ENCODE data around the gene TMEM81. TPM values are rescaled to one million over a fixed set of nuclear protein-coding genes. Genes with fewer than 3 reads are reported as not detected.

TMEM81 gene
- total RNA-seq, 2 donors from 2014 or later, result 4.9 to 6.2 TPM

DNA sequence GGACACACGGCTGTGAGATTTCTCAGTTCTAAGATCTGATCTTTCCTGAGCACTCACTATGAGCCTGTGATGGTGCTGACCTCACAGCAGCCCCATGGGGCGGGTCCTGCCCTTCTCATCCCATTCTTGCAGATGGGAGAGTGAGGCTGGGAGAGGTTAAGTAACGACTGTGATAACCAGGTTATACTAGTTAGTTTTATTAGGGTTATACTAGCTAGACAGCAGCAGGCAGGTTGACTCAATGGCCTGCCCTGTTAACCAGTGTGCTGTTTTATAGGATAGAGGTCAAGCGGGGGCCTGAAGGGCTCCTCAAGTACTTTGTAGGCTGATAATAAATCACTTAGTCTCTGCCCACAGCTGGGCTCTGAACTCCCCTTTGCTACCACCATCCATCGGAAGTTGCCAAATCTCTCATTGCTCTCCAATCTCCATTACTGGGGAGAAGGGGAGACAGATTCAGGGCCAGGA, 36.5 kb downstream of the TMEM81 start:
- Mint-ChIP-seq H3K36me3 (ENCODE audit: low read depth) (no peaks in the 10 kb centered on the region), H3K4me3 (no peak overlapping the region), H3K4me1 (no peaks in the 10 kb centered on the region), H3K27me3 (ENCODE audit: insufficient read depth) (peaks cover 70% of the 10 kb centered on the region), H3K9me3 (no peaks in the 10 kb centered on the region), H3K27ac (no peak overlapping the region)
- WGBS, 2 experiments (ENCODE audit: insufficient coverage in 1 of 2, insufficient read length in 1 of 2), result 84 to 92% methylated on average over 4 to 5 of the region's 5 CpGs
- TF ChIP-seq, protein P1, sequence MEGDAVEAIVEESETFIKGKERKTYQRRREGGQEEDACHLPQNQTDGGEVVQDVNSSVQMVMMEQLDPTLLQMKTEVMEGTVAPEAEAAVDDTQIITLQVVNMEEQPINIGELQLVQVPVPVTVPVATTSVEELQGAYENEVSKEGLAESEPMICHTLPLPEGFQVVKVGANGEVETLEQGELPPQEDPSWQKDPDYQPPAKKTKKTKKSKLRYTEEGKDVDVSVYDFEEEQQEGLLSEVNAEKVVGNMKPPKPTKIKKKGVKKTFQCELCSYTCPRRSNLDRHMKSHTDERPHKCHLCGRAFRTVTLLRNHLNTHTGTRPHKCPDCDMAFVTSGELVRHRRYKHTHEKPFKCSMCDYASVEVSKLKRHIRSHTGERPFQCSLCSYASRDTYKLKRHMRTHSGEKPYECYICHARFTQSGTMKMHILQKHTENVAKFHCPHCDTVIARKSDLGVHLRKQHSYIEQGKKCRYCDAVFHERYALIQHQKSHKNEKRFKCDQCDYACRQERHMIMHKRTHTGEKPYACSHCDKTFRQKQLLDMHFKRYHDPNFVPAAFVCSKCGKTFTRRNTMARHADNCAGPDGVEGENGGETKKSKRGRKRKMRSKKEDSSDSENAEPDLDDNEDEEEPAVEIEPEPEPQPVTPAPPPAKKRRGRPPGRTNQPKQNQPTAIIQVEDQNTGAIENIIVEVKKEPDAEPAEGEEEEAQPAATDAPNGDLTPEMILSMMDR (conservative IDR thresholded peaks at IDR 0.05), result no peak
- no peak for DNase-seq
- Histone ChIP-seq H3K9ac (ENCODE audit: extremely low read depth, low read length, poor library complexity, severe bottlenecking) (no peak overlapping the region), H3K27me3 (ENCODE audit: control insufficient read depth, insufficient read depth, low read length, poor library complexity, severe bottlenecking) (peaks cover 68% of the 10 kb centered on the region), H3K36me3 (ENCODE audit: control insufficient read depth, insufficient read depth, low read length) (no peaks in the 10 kb centered on the region), H3K9me3 (ENCODE audit: control insufficient read depth, low read length) (no peaks in the 10 kb centered on the region), H3K4me1 (ENCODE audit: control insufficient read depth, insufficient read depth, low read length) (no peaks in the 10 kb centered on the region), H3K4me3 (ENCODE audit: low read length) (no peak overlapping the region), H3K27ac (ENCODE audit: low read depth, low read length) (no peak overlapping the region)

DNA sequence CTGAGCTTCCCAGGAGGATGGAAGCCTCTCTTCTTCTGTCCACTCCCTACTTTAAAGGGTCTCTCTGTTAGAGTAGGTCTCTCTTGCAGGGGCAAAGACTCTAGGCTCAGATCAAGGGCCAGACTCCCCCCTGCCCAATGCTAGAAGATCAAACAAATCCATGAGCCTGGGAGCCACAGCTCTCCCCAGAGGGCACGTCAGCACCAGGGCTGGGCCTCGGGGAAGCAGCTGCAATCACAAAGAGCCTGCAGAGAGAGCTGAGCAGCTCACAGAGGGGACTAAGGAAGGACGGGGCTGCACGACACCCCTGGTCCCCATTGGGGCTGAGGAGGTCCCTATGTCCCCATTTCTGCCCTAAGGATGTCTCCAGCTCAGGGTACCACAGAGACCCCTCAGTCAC, 37.4 kb downstream of the TMEM81 start:
- Histone ChIP-seq H3K4me1 (ENCODE audit: control insufficient read depth, insufficient read depth, low read length) (no peaks in the 10 kb centered on the region), H3K36me3 (ENCODE audit: control insufficient read depth, insufficient read depth, low read length) (no peaks in the 10 kb centered on the region), H3K9me3 (ENCODE audit: control insufficient read depth, low read length) (no peaks in the 10 kb centered on the region), H3K4me3 (ENCODE audit: low read length) (no peak overlapping the region), H3K9ac (ENCODE audit: extremely low read depth, low read length, poor library complexity, severe bottlenecking) (no peak overlapping the region), H3K27ac (ENCODE audit: low read depth, low read length) (no peak overlapping the region), H3K27me3 (ENCODE audit: control insufficient read depth, insufficient read depth, low read length, poor library complexity, severe bottlenecking) (peaks cover 78% of the 10 kb centered on the region)
- no peak overlapping the region for H3K27ac Mint-ChIP-seq
- H3K36me3 Mint-ChIP-seq (ENCODE audit: low read depth), result no peaks in the 10 kb centered on the region
- WGBS, 2 experiments (ENCODE audit: insufficient coverage in 1 of 2, insufficient read length in 1 of 2), result 36 to 59% methylated on average over 3 to 4 of the region's 4 CpGs
- no peak overlapping the region for H3K4me3 Mint-ChIP-seq
- no peaks in the 10 kb centered on the region for H3K4me1 Mint-ChIP-seq
- TF ChIP-seq, protein P1 (conservative IDR thresholded peaks at IDR 0.05), result no peak
- H3K9me3 Mint-ChIP-seq, result no peaks in the 10 kb centered on the region
- no peak for DNase-seq
- H3K27me3 Mint-ChIP-seq (ENCODE audit: insufficient read depth), result peaks cover 79% of the 10 kb centered on the region

DNA sequence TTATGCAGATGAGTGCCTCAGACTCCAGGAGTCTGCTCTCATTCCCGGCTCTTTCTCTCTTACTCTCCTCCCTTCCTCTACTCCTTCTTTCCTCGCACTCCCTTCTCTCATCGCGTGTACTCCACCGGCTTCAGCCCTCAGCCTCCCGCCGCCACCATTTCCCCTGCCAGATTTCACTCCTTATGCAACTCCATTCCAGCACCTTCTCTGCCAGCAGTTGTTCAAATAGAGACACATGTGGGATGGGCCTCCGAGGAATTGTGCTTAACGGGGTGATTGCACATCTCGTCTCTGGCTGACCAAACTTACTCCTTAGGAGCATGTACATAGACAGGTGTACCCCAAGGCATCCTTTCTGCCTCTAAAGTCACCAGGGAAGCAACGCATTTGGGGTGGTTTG, 39.1 kb downstream of the TMEM81 start:
- Histone ChIP-seq H3K27ac (ENCODE audit: low read depth, low read length) (no peak overlapping the region), H3K4me3 (ENCODE audit: low read length) (no peak overlapping the region), H3K4me1 (ENCODE audit: control insufficient read depth, insufficient read depth, low read length) (no peaks in the 10 kb centered on the region), H3K36me3 (ENCODE audit: control insufficient read depth, insufficient read depth, low read length) (no peaks in the 10 kb centered on the region), H3K9me3 (ENCODE audit: control insufficient read depth, low read length) (no peaks in the 10 kb centered on the region), H3K27me3 (ENCODE audit: control insufficient read depth, insufficient read depth, low read length, poor library complexity, severe bottlenecking) (peaks cover 95% of the 10 kb centered on the region), H3K9ac (ENCODE audit: extremely low read depth, low read length, poor library complexity, severe bottlenecking) (no peak overlapping the region)
- H3K4me3 Mint-ChIP-seq, result no peak overlapping the region
- H3K27me3 Mint-ChIP-seq (ENCODE audit: insufficient read depth), result peaks cover 84% of the 10 kb centered on the region
- H3K9me3 Mint-ChIP-seq, result no peaks in the 10 kb centered on the region
- TF ChIP-seq, protein P1 (conservative IDR thresholded peaks at IDR 0.05), result no peak
- no peak for DNase-seq
- WGBS, 2 experiments (ENCODE audit: insufficient coverage in 1 of 2, insufficient read length in 1 of 2), result 38 to 60% methylated on average over 10 to 11 of the region's 11 CpGs
- no peaks in the 10 kb centered on the region for H3K36me3 Mint-ChIP-seq (ENCODE audit: low read depth)
- no peak overlapping the region for H3K27ac Mint-ChIP-seq
- no peaks in the 10 kb centered on the region for H3K4me1 Mint-ChIP-seq

Measured in endodermal cell (in vitro differentiated cells).